Measurements from ENCODE around the gene PER3. TPM values are rescaled to one million over a fixed set of nuclear protein-coding genes. Genes with fewer than 3 reads are reported as not detected.

PER3 gene
- total and polyA plus RNA-seq, 9 of the 15 experiments (the other 6 are each of a cell fraction or from before 2014, with no cell fraction given) = 11.9 to 22.5 (median 14.6) TPM

- Histone ChIP-seq H3K4me1 (replicated peaks in 1 of 2; ENCODE audit: control insufficient read depth in 2 of 2, insufficient read depth in 2 of 2, low read length in 2 of 2) (0 out of 5 replicates have a peak, but pooled peaks cover 0 to 2% of the 10 kb centered on the region in 2 experiments), H4K20me1 (replicated peaks; ENCODE audit: control insufficient read depth, insufficient read depth, low read length) (no peaks in the 10 kb centered on the region), H3K4me2 (ENCODE audit: insufficient read depth, low read length) (no peak overlapping the region), H2AFZ (ENCODE audit: low read depth, low read length) (no peak overlapping the region), H3K9me1 (ENCODE audit: control insufficient read depth, insufficient read depth, low read length) (no peaks in the 10 kb centered on the region), H3K36me3 (ENCODE audit: control insufficient read depth, insufficient read depth, low read length) (peaks cover 20% of the 10 kb centered on the region; the same call in 2 of the 3 replicates), H3K27ac (ENCODE audit: extremely low read depth, low read depth, low read length) (no peak overlapping the region), H3K9ac (ENCODE audit: insufficient read depth in 1 of 2, low read depth in 2 of 2, low read length in 2 of 2) (no peak overlapping the region), H3K4me3 (no peak overlapping the region), H3K9me3 (replicated peaks; ENCODE audit: control insufficient read depth, insufficient read depth, low read depth, low read length) (peaks cover 4% of the 10 kb centered on the region; the same call in 1 of the 2 replicates), H3K79me2 (ENCODE audit: control insufficient read depth, insufficient read depth, low read length) (no peaks in the 10 kb centered on the region), H3K27me3 (ENCODE audit: control insufficient read depth in 2 of 2, insufficient read depth in 2 of 2, low read length in 2 of 2) (no peaks in the 10 kb centered on the region)
- in situ Hi-C loops (cut with MboI) = loop anchor here (5.0 kb wide), 1 partner anchor 92 kb away; no protein-coding TSS in a partner anchor
- no TSS peak for BruUV-seq (replicated peaks)
- 18% methylated on average over 7 of the region's 7 CpGs for WGBS (ENCODE audit: insufficient coverage, low coverage, missing lambda C conversion rate)
- DNase-seq (ENCODE audit: extremely low read depth in 1 of 4, low spot score in 3 of 4) (peak; percentile 51 to 67 (median 54)), ATAC-seq (peak; percentile 82), FAIRE-seq (peak; percentile 74)
- ChIA-PET CTCF (ENCODE audit: low intra/inter-chr PET ratio) (interaction anchor here (0.6 kb wide), 1 partner anchor 13 kb away, joined by 3 read pairs; no protein-coding TSS in a partner anchor), POLR2A (no interaction called here)
- intact Hi-C loops (cut with micrococcal nuclease) = no loop called here
- TF ChIP-seq CBX3 (IDR thresholded peaks at IDR 0.05; ENCODE audit: borderline replicate concordance in 1 of 2, low read length in 2 of 2) = peak in 1 of 2 experiments; percentile 44; a peak in 1 of 3 replicates
- TF ChIP-seq RBM25 (IDR thresholded peaks at IDR 0.05; ENCODE audit: low read depth, low read length, severe bottlenecking) = no peak
- TF ChIP-seq ZNF644 (tag; IDR thresholded peaks at IDR 0.05; ENCODE audit: low read depth) = no peak
- no peak for TF ChIP-seq FOXP4 (CRISPR knock-in tag; IDR thresholded peaks at IDR 0.05; ENCODE audit: borderline replicate concordance)
- peak; percentile 87 for TF ChIP-seq C11orf30 (IDR thresholded peaks at IDR 0.05; ENCODE audit: low read depth)
- no peak for TF ChIP-seq ZNF79 (CRISPR knock-in tag; IDR thresholded peaks at IDR 0.05; ENCODE audit: low read depth)
- TF ChIP-seq ZBTB12 (CRISPR knock-in tag; IDR thresholded peaks at IDR 0.05) = no peak
- TF ChIP-seq DACH1 (IDR thresholded peaks at IDR 0.05; ENCODE audit: partially characterized antibody) = no peak
- 0 out of 2 replicates have a peak, but pooled peaks have one; percentile 29 for TF ChIP-seq EHMT2 (IDR thresholded peaks at IDR 0.05)
- TF ChIP-seq DPF2 (IDR thresholded peaks at IDR 0.05) = peak; percentile 71
- TF ChIP-seq NBN (IDR thresholded peaks at IDR 0.05; ENCODE audit: low read depth) = no peak
- TF ChIP-seq ZNF253 (CRISPR knock-in tag; conservative IDR thresholded peaks at IDR 0.05) = no peak
- TF ChIP-seq MAFF (IDR thresholded peaks at IDR 0.05; ENCODE audit: low read length) = peak; percentile 52
- TF ChIP-seq RHOXF2B (CRISPR knock-in tag; conservative IDR thresholded peaks at IDR 0.05) = no peak
- TF ChIP-seq JUNB (CRISPR knock-in tag; conservative IDR thresholded peaks at IDR 0.05) = no peak
- TF ChIP-seq MEIS2 (IDR thresholded peaks at IDR 0.05; ENCODE audit: partially characterized antibody) = peak; percentile 73
- TF ChIP-seq TAF9B (IDR thresholded peaks at IDR 0.05; ENCODE audit: partially characterized antibody) = peak; percentile 34
- TF ChIP-seq CREB1 (IDR thresholded peaks at IDR 0.05) = peak; percentile 61; the same call in 1 of the 2 replicates
- peak; percentile 28; the same call in 1 of the 2 replicates for TF ChIP-seq CREB1 (CRISPR knock-in tag; IDR thresholded peaks at IDR 0.05)
- TF ChIP-seq MCM7 (IDR thresholded peaks at IDR 0.05) = no peak
- peak in 1 of 2 experiments; percentile 10; a peak in 1 of 4 replicates for TF ChIP-seq RCOR1 (IDR thresholded peaks at IDR 0.05; ENCODE audit: borderline replicate concordance in 1 of 2, low read depth in 2 of 2, low read length in 2 of 2)
- TF ChIP-seq ARID1B (IDR thresholded peaks at IDR 0.05) = peak; percentile 56
Observed at GRCh38 chr1:7810395-7810794, 26.3 kb downstream of the PER3 start.

All from K562 (cell line).